HG03432 (cell line): ENCODE measurements around the gene EPHB4.
"Not testable (repeated sequence)": the region's sequence is repeated elsewhere in the genome, so short reads cannot be mapped to it uniquely, and the experiment has no call there.

Experiments
- ATAC-seq: cut with Tn5 transposase; IDR thresholded peaks from one replicate; pipeline ENCODE4 v1.9.1; 2021; ENCODE audit warnings: mild to moderate bottlenecking, moderate library complexity; ENCODE audit not compliant: unreplicated experiment

EPHB4 gene

GRCh38 chr7:100791881-100792666 is 35.2 kb downstream of the EPHB4 start:
- ATAC-seq, result no peak

DNA sequence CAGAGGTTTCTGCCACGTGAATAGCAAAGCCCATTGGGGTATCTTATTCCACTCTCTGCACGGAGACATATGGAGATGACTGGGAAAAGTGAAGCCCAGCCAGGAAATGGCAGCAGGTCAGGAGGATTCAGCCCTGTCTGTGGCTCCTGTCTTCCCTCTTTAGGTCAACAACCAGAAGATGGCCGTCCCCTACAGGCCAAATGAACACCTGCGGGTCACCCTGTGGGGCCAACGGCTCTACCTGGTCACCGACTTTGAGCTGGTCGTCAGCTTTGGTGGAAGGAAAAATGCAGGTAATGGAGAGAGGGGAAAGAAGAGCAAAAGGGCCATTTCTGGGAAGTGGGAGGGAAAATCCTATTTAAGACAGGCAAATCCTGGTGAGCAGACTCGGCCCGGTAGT is 38.3 kb downstream of the EPHB4 start:
- ATAC-seq, result no peak

DNA sequence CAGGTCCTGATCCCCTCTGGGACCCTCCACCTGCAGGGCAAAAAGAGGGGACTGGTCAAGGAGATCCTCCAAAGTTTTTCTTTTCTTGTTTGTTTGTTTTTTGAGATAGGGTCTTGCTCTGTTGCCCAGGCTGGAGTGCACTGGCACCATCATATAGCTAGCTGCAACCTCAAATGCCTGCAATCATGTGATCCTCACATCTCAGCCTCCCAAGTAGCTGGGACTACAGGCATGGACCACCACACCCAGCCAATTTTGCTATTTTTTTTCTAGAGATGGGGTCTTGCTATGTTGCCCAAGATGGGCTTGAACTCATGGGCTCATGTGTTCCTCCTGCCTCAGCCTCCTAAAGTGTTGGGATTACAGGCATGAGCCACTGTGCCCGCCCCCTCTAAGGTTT is 41.0 kb downstream of the EPHB4 start:
- ATAC-seq, result no peak

DNA sequence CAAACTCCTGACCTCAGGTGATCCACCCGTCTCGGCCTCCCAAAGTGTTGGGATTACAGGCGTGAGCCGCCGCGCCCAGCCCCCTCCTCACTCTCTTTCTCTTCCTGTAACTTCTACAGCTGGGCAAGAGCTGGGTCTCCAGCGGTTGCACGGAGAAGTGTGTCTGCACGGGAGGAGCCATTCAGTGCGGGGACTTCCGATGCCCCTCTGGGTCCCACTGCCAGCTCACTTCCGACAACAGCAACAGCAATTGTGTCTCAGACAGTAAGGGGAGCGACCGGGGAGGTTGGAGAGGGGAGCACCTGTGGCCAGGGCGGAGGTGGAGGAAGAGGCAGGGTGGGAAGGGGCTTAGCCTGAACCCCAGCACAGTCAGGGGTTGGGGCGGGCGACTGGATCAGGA is 41.4 kb downstream of the EPHB4 start:
- no peak for ATAC-seq

- no peak for ATAC-seq
Measured at GRCh38 chr7:100783804-100784203, 43.5 kb downstream of the EPHB4 start.

- ATAC-seq, result no peak
Measured at GRCh38 chr7:100781255-100781654, 46.1 kb downstream of the EPHB4 start.

GRCh38 chr7:100779359-100779758 is 48.0 kb downstream of the EPHB4 start:
- no peak for ATAC-seq

DNA sequence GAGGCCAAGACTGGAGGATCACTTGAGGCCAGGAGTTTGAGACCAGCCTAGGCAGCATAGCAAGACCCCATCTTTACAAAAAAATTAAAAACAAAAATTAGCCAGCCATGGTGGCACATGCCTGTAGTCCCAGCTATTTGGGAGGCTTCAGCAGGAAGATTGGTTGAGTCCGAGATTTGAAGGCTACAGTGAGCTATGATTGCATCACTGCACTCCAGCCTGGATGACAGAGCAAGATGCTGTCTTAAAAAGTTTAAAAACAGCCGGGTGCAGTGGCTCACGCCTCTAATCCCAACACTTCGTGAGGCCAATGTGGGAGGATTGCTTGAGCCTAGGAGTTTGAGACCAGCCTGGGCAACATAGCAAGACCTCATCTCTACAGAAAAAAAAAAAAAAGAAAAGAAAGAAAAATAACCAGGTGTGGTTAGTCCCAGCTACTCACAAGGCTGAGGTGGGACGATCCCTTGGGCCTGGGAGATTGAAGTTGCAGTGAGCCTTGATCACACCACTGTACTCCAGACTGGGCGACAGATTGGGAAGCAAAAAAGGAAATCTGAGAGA is 49.2 kb downstream of the EPHB4 start:
- no peak for ATAC-seq

- ATAC-seq, result no peak
Measured at GRCh38 chr7:100773491-100773890, 53.8 kb downstream of the EPHB4 start.

GRCh38 chr7:100768784-100769183 is 58.5 kb downstream of the EPHB4 start:
- no peak for ATAC-seq

GRCh38 chr7:100765250-100765649 is 62.1 kb downstream of the EPHB4 start:
- no peak for ATAC-seq

- no peak for ATAC-seq
Measured at GRCh38 chr7:100764841-100765240, 62.5 kb downstream of the EPHB4 start.

DNA sequence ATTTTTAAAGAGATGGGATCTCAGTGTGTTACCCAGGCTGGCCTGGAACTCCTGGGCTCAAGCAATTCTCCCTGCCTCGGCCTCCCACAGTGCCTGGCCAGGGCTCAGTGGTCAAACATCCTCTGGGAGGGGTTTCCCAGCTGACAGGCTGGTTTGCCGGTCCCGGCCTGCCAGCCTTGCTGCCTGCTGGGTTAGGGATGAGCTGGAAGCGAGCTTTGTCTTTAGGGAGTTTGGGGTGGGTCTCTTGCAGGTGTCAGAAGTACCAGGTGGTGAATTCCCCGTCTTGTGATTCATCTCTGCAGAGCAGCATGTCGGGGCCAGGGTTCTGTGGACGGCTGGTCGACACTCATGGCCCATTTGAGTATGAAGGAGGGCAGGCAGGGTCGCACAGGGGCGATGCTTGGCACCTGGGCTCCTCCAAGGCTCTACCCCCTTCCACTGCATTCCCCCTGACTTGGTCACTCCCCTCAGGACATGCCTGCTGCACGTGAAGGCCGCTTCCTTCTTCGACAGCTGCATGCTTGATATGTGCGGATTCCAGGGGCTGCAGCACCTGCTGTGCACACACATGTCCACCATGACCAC is 63.7 kb downstream of the EPHB4 start:
- ATAC-seq, result no peak

DNA sequence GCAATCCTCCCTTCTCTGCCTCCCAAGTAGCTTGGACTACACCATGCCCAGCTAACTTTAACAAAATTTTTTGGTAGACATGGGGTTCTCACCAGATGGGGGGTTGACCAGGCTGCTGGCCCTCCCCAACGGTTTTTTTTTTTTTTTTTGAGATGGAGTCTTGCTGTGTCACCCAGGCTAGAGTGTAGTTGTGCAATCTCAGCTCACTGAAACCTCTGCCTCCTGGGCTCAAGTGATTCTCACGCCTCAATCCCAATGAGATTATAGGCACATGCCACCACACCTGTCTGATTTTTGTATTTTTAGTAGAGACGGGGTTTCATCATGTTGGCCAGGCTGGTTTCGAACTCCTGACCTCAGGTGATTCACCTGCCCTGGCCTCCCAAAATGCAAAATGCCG is 64.5 kb downstream of the EPHB4 start:
- ATAC-seq, result not testable (repeated sequence)

GRCh38 chr7:100759357-100760171 is 67.8 kb downstream of the EPHB4 start:
- no peak for ATAC-seq

- ATAC-seq, result no peak
Measured at GRCh38 chr7:100753750-100754149, 73.6 kb downstream of the EPHB4 start.

- ATAC-seq, result no peak
Measured at GRCh38 chr7:100752994-100753393, 74.3 kb downstream of the EPHB4 start.
